GM19438 (cell line): ENCODE results near the gene SEPTIN1.
"Not testable (repeated sequence)": the region's sequence is repeated elsewhere in the genome, so short reads cannot be mapped to it uniquely, and the experiment has no call there.

Source experiments
- ATAC-seq: cut with Tn5 transposase; IDR thresholded peaks from one replicate; pipeline ENCODE4 v1.9.1; 2021; ENCODE audit warnings: low read depth; ENCODE audit not compliant: unreplicated experiment

SEPTIN1 gene

DNA sequence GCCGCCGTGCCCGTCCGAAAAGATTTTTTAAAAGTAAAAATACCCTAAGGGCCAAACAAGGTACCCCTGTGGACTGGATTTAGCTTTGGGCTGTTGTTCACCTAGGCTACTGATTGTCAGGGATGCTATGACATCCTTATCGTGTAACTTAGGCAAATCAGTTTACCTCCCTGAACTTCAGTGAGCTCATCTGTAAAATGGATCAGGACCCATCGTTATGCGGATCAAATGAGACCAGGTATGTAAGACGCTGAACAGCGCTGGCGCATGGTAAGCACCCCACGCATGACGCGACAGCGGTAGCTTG, 24.4 kb upstream of the SEPTIN1 start:
- no peak for ATAC-seq

DNA sequence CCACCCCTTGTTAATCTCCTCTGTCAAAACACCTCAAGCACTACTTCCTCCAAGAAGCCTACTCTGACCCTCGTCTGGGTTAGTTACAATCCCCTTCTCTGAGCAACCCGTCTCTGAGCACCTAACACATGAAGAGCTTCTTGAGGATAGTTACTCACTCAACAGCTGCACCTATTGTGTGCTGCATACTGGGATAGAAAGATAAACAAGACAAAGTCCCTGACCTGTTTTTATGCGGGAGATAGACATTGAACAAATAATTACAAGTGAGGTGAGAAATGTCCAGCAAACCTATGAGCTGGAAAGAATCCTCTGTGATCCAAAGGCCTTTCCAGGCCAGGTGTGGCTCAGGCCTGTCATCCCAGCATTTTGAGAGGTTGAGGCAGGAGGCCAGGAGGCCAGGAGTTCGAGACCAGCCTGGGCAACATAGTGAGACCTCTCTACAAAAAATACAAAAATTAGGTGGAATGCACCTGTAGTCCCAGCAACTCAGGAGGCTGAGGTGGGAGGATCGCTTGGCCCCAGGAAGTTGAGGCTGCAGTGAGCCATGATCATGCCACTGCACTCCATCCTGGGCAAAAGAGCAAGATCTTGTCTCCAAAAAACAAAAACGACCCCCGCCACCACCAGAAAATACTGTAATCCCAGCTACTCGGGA, 19.5 kb upstream of the SEPTIN1 start:
- no peak for ATAC-seq

DNA sequence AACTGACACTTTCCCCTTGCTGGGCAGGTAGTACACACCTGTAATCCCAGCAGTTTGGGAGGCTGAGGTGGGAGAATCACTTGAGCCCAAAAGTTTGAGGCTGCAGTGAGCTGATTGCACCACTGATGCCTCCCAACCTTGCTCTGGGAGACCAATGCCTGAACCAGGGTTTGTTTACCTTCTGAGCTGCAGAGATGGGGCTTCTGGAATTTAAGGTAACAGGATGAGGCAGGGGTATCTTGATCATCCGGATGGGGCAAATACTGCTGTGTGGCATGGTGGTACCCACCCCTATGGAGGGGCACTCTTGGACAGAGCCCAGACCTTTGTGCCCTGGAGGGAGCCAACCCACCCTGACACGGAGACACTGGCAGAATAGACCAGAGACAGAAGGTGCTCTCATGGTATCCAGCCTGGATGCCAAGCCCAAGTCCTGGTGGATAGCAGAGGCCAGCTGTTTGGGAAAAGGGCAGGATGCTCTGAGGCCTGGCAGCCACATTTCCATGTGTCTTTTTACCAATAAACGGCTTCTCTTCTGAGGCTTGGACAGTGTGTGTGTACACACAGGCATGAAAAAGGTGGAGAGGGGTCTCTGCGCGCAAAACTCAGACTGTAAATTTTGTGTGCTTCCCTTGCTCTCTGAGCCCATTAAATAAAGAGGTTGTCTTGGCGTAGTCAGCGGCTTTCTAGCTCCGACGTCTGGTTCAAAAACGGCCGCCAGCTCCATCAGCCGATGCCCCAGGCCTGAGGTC, 17.2 kb upstream of the SEPTIN1 start:
- no peak for ATAC-seq

DNA sequence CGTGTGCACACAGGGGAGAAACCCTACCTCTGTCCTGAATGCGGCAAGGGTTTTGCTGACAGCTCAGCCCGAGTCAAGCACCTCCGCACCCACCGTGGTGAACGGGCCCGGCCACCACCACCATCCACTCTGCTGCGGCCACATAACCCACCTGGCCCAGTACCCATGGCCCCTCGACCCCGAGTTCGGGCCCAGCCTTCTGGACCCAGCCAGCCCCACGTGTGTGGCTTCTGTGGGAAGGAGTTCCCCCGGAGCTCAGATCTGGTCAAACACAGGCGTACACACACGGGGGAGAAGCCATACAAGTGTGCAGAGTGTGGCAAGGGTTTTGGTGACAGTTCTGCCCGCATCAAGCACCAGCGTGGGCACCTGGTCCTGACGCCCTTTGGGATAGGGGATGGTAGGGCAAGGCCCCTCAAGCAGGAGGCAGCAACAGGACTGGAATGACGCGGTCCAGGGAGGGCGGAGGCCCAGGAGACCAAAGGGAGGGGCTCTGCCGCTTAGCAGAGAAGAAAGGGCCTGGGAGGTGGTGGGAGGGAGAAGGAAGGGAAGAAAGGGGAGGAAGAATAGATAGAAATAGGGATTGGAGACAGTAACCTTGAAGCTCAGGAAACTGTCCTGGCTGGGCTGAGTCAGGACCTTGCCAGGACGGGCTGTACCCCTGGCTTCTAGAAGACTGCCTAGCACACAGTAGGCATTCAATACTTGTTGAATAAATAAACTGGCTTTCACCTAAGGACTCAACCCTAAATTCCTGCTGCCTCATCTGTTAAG, 16.5 kb upstream of the SEPTIN1 start:
- no peak for ATAC-seq

DNA sequence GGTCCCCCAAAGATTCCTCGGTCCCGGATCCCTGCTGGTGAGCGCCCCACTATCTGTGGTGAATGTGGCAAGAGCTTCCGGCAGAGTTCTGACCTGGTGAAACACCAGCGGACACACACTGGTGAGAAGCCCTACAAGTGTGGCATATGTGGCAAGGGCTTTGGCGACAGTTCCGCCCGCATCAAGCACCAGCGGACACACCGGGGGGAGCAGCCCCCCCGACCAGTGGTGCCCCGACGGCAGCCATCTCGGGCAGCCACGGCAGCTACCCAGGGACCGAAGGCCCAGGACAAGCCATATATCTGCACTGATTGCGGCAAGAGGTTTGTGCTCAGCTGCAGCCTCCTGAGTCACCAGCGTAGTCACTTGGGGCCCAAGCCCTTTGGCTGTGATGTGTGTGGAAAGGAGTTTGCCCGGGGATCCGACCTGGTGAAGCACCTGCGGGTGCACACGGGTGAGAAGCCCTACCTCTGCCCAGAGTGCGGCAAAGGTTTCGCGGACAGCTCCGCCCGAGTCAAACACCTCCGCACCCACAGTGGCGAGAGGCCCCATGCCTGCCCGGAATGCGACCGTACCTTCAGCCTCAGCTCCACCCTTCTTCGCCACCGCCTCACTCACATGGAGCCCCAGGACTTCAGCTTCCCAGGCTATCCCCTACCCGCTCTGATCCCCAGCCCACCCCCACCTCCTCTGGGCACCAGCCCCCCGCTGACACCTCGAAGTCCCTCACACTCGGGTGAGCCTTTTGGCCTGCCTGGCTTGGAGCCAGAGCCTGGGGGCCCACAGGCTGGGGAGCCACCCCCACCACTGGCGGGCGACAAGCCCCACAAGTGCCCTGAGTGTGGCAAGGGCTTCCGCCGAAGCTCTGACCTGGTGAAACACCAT, 15.7 kb upstream of the SEPTIN1 start:
- ATAC-seq = no peak

DNA sequence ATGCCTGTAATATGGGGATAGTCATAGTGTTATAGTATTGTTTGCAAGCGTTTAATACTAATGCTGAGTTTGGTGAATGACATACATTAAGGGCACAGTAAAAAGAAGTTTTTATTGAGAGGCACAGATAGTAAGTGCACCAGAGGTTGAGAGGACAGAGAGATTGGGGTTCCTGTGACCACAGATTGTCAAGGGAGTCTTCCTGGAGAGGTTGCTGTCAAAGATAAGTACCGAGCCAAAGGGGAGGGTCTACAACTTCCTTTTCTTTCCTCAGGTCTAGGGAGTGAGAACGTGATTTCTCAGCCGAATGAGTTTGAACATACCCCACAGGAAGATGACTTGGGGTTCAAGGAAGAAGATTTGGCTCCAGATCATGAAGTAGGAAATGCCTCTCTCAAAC, 14.7 kb upstream of the SEPTIN1 start:
- no peak for ATAC-seq

DNA sequence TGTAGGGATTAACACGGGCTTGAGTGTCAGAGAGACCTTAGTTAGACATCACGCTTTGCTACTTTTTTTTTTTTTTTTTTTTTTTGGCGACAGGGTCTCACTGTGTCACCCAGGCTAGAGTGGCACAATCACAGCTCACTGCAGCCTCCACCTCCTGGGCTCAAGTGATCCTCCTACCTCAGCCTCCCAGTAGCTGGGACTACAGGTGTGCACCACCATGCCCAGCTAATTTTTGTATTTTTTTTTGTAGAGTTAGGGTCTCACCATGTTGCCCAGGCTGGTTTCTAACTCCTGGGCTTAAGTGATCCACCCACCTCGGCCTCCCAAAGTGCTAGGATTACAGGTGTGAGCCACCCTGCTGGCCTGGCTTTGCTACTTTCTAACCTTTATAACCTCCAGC, 14.3 kb upstream of the SEPTIN1 start:
- not testable (repeated sequence) for ATAC-seq

DNA sequence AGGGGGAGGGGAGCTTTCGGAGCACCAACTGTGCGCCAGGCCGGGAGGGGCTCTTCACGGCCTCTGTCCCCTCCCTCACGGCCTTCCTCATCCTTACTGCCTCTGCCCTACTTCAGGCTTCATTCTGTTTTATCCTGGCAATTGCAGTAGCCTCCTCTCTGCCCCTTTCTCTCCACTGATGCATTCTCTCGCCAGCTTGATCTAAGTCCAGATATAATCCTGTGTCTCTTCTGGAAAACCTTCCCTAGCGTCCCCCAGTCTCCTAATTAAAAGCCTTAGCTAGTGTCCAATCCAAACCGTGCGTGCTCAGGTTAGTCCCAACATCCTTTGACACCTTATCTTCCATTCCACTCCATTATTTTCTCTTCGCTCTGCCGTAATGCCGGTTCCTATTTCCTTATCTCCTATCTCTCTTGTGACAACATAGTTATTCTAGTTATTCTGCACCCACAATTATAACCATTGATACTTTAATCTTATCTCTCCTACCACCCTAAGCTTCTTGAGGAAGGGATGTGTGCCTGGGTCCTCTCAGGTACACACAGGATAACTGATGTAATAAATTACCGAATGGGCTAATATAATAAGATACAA, 13.7 kb upstream of the SEPTIN1 start:
- no peak for ATAC-seq

DNA sequence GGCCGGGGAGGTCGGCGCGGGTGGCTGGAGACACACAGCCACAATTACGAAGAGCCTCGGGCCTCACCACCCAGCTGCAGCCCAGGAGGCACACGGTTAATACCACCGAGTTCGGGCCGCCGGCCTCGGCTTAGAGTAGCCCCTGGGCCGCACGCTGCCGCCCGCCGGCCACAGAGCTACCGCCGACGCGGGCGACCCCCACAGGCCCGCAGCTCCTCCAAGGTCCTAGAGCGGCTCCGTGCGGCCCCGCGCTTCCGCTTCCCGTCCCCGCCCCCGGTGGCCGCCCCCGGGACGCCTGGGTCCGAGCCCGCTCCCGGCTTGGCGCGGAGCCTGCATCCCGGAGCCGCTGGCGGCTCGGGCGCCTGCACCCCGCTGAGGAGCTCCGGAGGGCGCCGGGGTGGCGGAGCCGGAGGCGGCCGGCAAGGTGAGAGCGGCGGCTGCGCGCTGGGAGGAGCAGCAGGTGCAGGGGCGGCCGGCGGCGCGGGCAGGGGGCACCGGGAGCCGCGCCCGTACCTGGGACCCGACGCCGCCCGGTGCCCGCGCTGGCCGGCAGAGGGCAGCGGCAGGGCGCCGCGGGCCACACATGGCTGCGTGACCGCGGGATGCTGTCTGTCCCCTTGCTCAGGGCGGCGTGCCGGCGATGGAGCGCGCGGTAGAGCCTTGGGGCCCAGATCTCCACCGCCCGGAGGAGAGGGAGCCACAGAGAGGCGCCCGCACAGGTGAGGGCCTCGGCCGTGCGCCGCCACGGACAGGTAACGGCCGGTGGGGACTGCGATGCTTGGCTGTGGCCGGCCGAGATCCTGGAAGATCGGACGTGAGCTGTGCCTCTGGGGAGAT, 13.0 kb upstream of the SEPTIN1 start, which contains the start of gene ZNF48:
ZNF48 (plus strand) TSS at position 266 of the 837 bp plus-strand sequence; CDS start at position 641, 375 bp downstream.
- ATAC-seq = peak; percentile 66

DNA sequence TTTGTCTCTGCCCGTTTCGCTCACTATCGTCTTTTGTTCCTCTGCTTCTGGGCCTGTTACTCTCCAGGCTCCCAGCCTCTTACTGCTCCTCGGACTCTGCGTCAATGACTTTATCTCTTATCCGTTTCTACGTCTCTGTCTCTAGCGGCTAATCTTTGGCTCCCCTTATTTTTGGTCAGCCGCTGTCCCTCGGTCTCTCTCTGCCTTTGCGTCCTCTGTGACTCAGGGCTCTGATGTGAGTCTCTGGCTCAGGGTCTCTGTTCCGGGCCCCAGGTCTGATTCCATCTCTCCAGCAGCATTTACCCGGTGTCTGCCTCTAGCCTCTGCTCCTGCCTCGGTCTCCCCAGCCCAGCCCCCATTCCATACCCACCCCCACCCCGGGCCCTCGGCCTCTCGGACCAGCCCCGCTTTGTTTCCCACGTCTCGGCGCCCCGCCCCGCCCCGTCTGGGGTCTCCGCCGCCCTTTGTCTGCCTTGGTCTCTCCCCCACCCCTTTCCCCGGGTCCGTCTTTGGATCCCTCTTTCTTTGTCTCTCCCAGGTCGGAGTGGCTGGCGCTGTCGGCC, 12.3 kb upstream of the SEPTIN1 start:
- ATAC-seq = no peak

DNA sequence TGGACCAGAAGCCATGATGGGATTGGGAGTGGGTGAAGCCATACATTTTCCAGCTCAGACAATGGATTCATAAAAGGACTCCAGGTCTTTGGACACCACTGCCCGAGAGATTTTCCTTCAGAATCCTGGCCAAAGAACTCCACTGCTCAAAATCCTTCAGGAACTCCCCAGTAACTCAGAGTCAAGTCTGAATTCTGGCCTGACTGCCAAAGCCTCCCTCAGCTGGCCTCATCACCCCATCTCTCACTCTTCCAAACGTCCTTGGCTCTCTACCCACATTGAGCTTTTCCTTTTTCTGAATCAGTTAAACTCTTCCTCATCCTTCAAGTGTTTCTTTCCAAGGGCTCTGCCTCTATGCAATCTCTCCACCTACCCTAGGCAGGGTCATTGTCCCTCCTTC, 1.2 kb upstream of the SEPTIN1 start:
- no peak for ATAC-seq

DNA sequence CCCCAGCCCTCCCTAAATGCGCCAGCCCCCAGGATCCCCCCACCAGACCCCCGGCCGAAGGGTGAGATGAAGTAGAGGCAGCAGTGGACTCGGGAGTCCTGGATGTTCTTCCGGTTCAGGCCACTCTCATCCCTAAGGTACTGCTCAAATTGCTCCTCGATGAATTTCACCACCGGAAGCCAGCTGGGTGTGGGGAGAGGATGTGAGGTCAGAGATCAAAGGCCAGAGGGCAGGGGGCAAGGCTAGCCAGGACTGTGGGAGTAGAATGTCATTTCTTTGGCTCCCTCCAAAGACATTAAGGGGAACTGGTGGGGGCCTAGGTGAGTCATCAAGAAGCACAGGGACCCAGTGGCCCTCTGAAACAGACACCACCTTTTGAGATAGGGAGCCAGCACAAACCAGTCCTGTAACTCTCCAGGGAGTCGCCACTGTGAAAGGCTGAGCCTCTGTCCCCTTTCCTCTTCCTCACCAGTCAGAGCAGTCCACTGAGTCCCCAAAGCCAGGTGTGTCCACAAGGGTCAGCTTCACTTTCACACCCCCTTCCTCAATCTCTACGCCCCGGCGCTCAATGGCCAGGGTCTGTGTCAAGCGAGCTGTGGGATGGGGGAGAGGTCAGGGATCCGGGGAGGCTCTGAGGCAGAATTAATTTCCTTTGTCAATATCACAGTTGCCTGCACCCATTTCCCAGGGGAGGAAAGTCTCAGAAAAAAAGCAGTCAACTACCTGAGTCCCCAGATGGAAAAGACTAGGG, 895 bp downstream of the SEPTIN1 start:
- ATAC-seq = no peak

DNA sequence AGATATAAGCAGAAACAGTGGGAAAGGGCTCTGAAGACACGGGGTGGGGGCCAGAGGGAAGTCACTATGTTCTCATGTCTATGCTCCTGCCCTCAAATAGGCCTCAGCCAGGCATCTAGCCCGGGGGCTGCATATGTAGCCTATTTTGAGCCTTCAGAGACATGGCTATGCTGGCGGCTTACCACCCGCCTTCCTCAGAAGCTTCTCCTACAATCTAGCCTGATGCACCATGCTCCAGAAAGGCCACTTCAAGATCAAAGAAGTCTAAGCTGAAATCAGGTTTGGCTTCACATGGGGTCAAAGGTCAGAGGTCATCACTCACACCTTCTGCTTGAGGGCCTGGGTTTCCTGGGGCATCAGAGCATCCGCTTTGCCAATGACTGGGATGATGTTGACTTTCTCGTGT, 1.6 kb downstream of the SEPTIN1 start:
- ATAC-seq = no peak

DNA sequence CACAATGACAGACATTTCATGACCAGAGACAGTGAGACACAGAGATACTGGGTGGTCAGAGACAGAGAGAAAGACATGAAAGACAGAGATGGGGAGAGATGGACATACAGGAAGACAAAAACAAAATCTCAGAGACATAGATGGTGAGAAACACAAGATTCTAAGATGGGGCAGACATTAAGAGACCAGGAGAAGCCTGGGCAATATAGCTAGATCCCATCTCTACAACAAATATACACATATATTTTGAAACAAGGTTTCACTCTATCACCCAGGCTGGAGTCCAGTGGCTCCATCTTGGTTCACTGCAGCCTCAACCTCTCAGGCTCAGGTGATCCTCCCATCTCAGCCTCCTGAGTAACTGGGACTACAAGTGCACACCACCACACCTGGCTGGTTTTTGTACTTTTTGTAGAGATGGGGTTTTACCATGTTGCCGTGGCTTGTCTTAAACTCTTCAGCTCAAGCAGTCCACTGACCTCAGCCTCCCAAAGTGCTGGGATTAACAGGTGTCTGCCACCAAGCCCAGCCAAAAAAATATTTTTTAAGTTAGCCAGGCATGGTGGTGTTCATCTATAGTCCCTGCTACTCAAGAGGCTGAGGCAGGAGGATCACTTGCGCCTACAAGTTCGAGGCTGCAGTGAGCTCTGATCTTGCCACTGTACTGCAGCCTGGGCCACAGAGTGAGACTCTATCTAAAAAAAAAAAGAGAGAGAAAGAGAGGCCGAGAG, 2.1 kb downstream of the SEPTIN1 start:
- ATAC-seq = no peak

DNA sequence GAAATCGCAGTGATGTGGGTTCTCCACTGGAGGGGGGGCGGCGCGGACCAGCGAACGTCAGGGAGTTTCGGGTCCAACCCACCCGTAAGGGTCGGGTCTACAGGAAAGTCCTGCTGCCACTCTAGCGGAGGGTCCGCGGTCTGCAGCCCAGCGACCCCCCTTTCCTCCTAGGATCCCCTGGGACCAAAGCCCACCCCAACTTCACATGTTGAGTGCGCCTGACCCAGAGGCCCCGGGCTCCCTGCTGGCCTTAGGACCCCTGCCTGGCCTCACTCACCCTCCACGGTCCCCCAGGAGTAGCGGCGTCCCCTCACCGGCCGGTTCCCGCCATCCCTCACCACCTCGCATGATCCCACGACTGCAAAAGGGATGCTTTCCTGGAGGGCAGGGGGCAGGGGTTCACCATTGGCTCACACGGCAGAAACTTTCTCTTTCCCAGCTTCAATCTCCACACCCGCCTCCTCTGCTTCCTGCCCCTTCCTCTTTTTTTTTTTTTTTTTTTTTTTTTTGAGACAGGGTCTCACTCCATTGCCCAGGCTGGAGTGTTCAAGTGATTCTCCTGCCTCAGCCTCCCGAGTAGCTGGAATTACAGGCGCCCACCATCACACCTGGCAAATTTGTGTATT, 3.1 kb downstream of the SEPTIN1 start:
- ATAC-seq = no peak

DNA sequence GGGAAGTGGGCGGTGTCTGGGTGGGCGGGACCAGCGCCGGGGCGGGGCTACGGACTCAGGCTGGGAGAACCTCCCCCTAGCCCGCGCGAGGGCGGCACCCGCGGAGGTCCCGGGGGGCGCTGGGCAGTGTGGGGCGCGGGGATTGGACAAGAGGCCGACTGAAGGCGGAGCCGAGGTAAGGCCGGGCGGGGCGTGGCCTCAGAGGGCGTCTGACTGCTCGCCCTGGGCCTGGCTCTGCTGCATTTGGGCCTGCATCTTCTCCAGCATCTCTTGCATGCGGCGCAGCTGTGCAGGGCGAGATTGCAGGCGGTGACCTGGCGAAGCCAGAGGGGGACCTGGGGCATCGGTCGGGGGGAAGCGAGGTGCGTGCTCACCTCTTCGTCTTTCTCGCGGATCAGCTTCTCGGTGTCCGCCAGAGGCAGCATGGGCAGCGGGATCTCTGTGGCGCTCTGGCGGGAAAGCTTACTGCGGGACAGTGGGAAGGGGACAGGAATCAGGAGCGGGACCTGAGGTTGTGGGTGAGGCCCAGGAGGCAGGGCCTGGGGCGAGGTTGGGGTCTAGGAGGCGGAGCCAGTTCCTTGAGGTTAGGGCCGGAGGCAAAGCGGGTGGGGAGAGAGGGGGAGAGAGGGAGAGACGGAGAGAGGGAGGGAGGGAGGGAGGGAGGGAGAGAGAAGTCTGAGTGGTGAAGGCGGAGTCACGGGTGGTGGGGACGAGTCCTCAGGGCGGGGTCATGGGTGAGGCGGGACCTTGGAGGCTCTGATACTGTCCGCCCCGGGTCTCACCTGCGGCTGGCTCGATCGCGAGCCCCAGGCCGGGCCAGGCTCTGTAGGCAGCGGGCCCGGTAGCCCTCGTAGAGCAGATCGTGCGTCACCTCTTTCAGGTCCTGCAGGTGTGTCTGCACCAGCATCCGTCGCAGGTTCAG, 3.9 kb downstream of the SEPTIN1 start:
- peak; percentile 72 for ATAC-seq
